HG03469 (cell line): ENCODE results near the gene PLCB4.
"Not testable (repeated sequence)": the region's sequence is repeated elsewhere in the genome, so short reads cannot be mapped to it uniquely, and the experiment has no call there.

ENCODE experiments used
- ATAC-seq: cut with Tn5 transposase; IDR thresholded peaks from one replicate; pipeline ENCODE4 v1.9.1; 2021; ENCODE audit warnings: mild to moderate bottlenecking, moderate library complexity, moderate number of reproducible peaks; ENCODE audit not compliant: unreplicated experiment

Gene PLCB4

GRCh38 chr20:9140162-9140760, 71.4 kb downstream of the PLCB4 start:
- no peak for ATAC-seq

GRCh38 chr20:9141070-9141469, 72.2 kb downstream of the PLCB4 start:
- ATAC-seq: no peak

GRCh38 chr20:9141921-9142320, 73.0 kb downstream of the PLCB4 start:
- no peak for ATAC-seq

GRCh38 chr20:9142809-9143208, 73.9 kb downstream of the PLCB4 start:
- no peak for ATAC-seq

GRCh38 chr20:9143926-9144325, 75.0 kb downstream of the PLCB4 start:
- no peak for ATAC-seq

- ATAC-seq: no peak
Observed at GRCh38 chr20:9144643-9145042, 75.8 kb downstream of the PLCB4 start.

GRCh38 chr20:9145142-9145541, 76.3 kb downstream of the PLCB4 start:
- ATAC-seq: no peak

GRCh38 chr20:9146649-9147048, 77.8 kb downstream of the PLCB4 start:
- no peak for ATAC-seq

GRCh38 chr20:9147547-9148024, 78.7 kb downstream of the PLCB4 start:
- no peak for ATAC-seq

GRCh38 chr20:9148291-9148690, 79.4 kb downstream of the PLCB4 start:
- ATAC-seq: no peak

- no peak for ATAC-seq
Observed at GRCh38 chr20:9149087-9149486, 80.2 kb downstream of the PLCB4 start.

GRCh38 chr20:9149796-9150195, 80.9 kb downstream of the PLCB4 start:
- ATAC-seq: no peak

GRCh38 chr20:9150679-9151078, 81.8 kb downstream of the PLCB4 start:
- ATAC-seq: no peak

- ATAC-seq: not testable (repeated sequence)
Observed at GRCh38 chr20:9152139-9152538, 83.3 kb downstream of the PLCB4 start.

- no peak for ATAC-seq
Observed at GRCh38 chr20:9154464-9155024, 85.7 kb downstream of the PLCB4 start.

- no peak for ATAC-seq
Observed at GRCh38 chr20:9156529-9157280, 87.8 kb downstream of the PLCB4 start.

GRCh38 chr20:9160331-9160730, 91.4 kb downstream of the PLCB4 start:
- ATAC-seq: no peak

GRCh38 chr20:9160757-9161156, 91.9 kb downstream of the PLCB4 start:
- ATAC-seq: no peak

GRCh38 chr20:9161311-9161710, 92.4 kb downstream of the PLCB4 start:
- ATAC-seq: no peak

- no peak for ATAC-seq
Observed at GRCh38 chr20:9163251-9163650, 94.4 kb downstream of the PLCB4 start.

GRCh38 chr20:9163995-9164394, 95.1 kb downstream of the PLCB4 start:
- no peak for ATAC-seq

- no peak for ATAC-seq
Observed at GRCh38 chr20:9165261-9165660, 96.4 kb downstream of the PLCB4 start.
